ENCODE measurements around the gene EPHA1.

Gene EPHA1

GRCh38 chr7:143448429-143448828 lies 39.8 kb upstream of the EPHA1 start:
- no peaks in the 10 kb centered on the region for H3K4me1 ChIP-seq (ENCODE audit: control insufficient read depth in 1 of 2, insufficient read depth in 2 of 2, low read length in 2 of 2)
- H3K27ac ChIP-seq (ENCODE audit: low read depth, low read length) = no peak overlapping the region
- H3K9me3 ChIP-seq (ENCODE audit: control insufficient read depth in 1 of 2, low read length in 2 of 2) = no peaks in the 10 kb centered on the region
- no peaks in the 10 kb centered on the region for H3K36me3 ChIP-seq (ENCODE audit: control insufficient read depth in 1 of 2, insufficient read depth in 2 of 2, low read length in 2 of 2)
- H3K27me3 ChIP-seq (ENCODE audit: control insufficient read depth in 1 of 2, insufficient read depth in 2 of 2, low read length in 2 of 2) = no peaks in the 10 kb centered on the region
- H3K4me3 ChIP-seq (ENCODE audit: low read depth in 1 of 2, low read length in 2 of 2) = no peak overlapping the region
- no peak overlapping the region for H3K9ac ChIP-seq (ENCODE audit: low read depth in 1 of 2, low read length in 2 of 2)

- Histone ChIP-seq H3K4me1 (ENCODE audit: control insufficient read depth in 1 of 2, insufficient read depth in 2 of 2, low read length in 2 of 2) (no peaks in the 10 kb centered on the region), H3K36me3 (ENCODE audit: control insufficient read depth in 1 of 2, insufficient read depth in 2 of 2, low read length in 2 of 2) (no peaks in the 10 kb centered on the region), H3K9me3 (ENCODE audit: control insufficient read depth in 1 of 2, low read length in 2 of 2) (no peaks in the 10 kb centered on the region), H3K9ac (ENCODE audit: low read depth in 1 of 2, low read length in 2 of 2) (no peak overlapping the region), H3K4me3 (ENCODE audit: low read depth in 1 of 2, low read length in 2 of 2) (no peak overlapping the region), H3K27me3 (ENCODE audit: control insufficient read depth in 1 of 2, insufficient read depth in 2 of 2, low read length in 2 of 2) (no peaks in the 10 kb centered on the region), H3K27ac (ENCODE audit: low read depth, low read length) (no peak overlapping the region)
These were observed 38.8 kb upstream of the EPHA1 start for GRCh38 chr7:143447466-143447865.

DNA sequence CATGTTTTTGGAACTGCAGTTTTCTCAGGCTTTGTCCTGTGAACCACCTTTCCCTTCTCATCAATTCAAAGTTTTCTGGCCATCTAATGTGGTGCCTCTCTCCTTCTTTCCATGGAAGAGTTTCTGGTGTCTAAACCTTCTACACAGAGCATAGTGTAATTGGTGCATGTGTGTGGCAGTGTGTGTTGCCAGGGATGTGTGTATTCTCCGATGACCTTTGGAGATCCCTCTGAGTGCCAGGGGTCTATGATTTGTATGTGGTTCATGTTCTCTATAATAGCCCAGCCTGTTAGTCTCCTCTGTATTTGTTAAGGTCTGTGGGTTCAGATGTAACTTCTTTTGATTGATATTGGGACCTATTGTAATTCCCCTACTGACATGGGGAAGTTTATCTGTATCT lies 36.1 kb upstream of the EPHA1 start:
- H3K36me3 ChIP-seq (ENCODE audit: control insufficient read depth in 1 of 2, insufficient read depth in 2 of 2, low read length in 2 of 2) = no peaks in the 10 kb centered on the region
- H3K9me3 ChIP-seq (ENCODE audit: control insufficient read depth in 1 of 2, low read length in 2 of 2) = no peaks in the 10 kb centered on the region
- H3K27me3 ChIP-seq (ENCODE audit: control insufficient read depth in 1 of 2, insufficient read depth in 2 of 2, low read length in 2 of 2) = no peaks in the 10 kb centered on the region
- no peak overlapping the region for H3K27ac ChIP-seq (ENCODE audit: low read depth, low read length)
- no peaks in the 10 kb centered on the region for H3K4me1 ChIP-seq (ENCODE audit: control insufficient read depth in 1 of 2, insufficient read depth in 2 of 2, low read length in 2 of 2)
- H3K4me3 ChIP-seq (ENCODE audit: low read depth in 1 of 2, low read length in 2 of 2) = no peak overlapping the region
- no peak overlapping the region for H3K9ac ChIP-seq (ENCODE audit: low read depth in 1 of 2, low read length in 2 of 2)

- H3K36me3 ChIP-seq (ENCODE audit: control insufficient read depth in 1 of 2, insufficient read depth in 2 of 2, low read length in 2 of 2) = no peaks in the 10 kb centered on the region
- H3K9ac ChIP-seq (ENCODE audit: low read depth in 1 of 2, low read length in 2 of 2) = no peak overlapping the region
- no peak overlapping the region for H3K4me3 ChIP-seq (ENCODE audit: low read depth in 1 of 2, low read length in 2 of 2)
- no peaks in the 10 kb centered on the region for H3K27me3 ChIP-seq (ENCODE audit: control insufficient read depth in 1 of 2, insufficient read depth in 2 of 2, low read length in 2 of 2)
- no peak overlapping the region for H3K27ac ChIP-seq (ENCODE audit: low read depth, low read length)
- H3K9me3 ChIP-seq (ENCODE audit: control insufficient read depth in 1 of 2, low read length in 2 of 2) = no peaks in the 10 kb centered on the region
- no peaks in the 10 kb centered on the region for H3K4me1 ChIP-seq (ENCODE audit: control insufficient read depth in 1 of 2, insufficient read depth in 2 of 2, low read length in 2 of 2)
These were observed 35.6 kb upstream of the EPHA1 start for GRCh38 chr7:143444063-143444782.

- no peak within 1 kb of the TSS for H3K4me3 ChIP-seq (ENCODE audit: low read depth in 1 of 2, low read length in 2 of 2)
- H3K27me3 ChIP-seq (ENCODE audit: control insufficient read depth in 1 of 2, insufficient read depth in 2 of 2, low read length in 2 of 2) = no peaks in the 10 kb centered on the region
- no peak within 1 kb of the TSS for H3K27ac ChIP-seq (ENCODE audit: low read depth, low read length)
- H3K36me3 ChIP-seq (ENCODE audit: control insufficient read depth in 1 of 2, insufficient read depth in 2 of 2, low read length in 2 of 2) = no peaks in the 10 kb centered on the region
- no peaks in the 10 kb centered on the region for H3K9me3 ChIP-seq (ENCODE audit: control insufficient read depth in 1 of 2, low read length in 2 of 2)
- H3K9ac ChIP-seq (ENCODE audit: low read depth in 1 of 2, low read length in 2 of 2) = no peak within 1 kb of the TSS
- H3K4me1 ChIP-seq (ENCODE audit: control insufficient read depth in 1 of 2, insufficient read depth in 2 of 2, low read length in 2 of 2) = no peaks in the 10 kb centered on the region
These were observed 34.5 kb upstream of the EPHA1 start, which contains the start of gene TAS2R60 for GRCh38 chr7:143443153-143443552. Gene TAS2R60 (plus strand): TSS chr7:143443453. CDS start chr7:143443453, 0 bp downstream.

DNA sequence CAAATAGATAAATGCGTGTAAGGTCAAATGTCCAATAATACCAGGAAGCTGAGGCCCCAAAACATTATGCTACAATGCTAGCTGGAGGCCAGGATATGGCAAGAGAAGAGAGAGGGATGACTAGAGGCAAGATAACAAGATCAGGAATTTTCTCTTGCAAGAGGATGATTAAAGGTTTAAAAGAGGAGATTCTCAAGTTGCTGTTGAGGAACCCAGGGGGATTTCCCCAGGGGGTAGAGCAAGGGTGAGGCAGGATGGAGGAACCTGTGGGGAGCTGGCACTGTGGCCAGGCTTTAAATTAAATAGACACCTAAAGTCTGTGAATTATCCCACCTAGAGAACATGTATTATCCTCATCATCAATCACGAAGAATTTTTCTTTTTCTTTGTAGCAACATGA lies 31.2 kb upstream of the EPHA1 start:
- H3K27ac ChIP-seq (ENCODE audit: low read depth, low read length) = no peak overlapping the region
- no peaks in the 10 kb centered on the region for H3K9me3 ChIP-seq (ENCODE audit: control insufficient read depth in 1 of 2, low read length in 2 of 2)
- H3K36me3 ChIP-seq (ENCODE audit: control insufficient read depth in 1 of 2, insufficient read depth in 2 of 2, low read length in 2 of 2) = no peaks in the 10 kb centered on the region
- no peak overlapping the region for H3K4me3 ChIP-seq (ENCODE audit: low read depth in 1 of 2, low read length in 2 of 2)
- peaks cover 0 to 7% of the 10 kb centered on the region in 2 donors for H3K4me1 ChIP-seq (ENCODE audit: control insufficient read depth in 1 of 2, insufficient read depth in 2 of 2, low read length in 2 of 2)
- H3K27me3 ChIP-seq (ENCODE audit: control insufficient read depth in 1 of 2, insufficient read depth in 2 of 2, low read length in 2 of 2) = no peaks in the 10 kb centered on the region
- H3K9ac ChIP-seq (ENCODE audit: low read depth in 1 of 2, low read length in 2 of 2) = no peak overlapping the region

DNA sequence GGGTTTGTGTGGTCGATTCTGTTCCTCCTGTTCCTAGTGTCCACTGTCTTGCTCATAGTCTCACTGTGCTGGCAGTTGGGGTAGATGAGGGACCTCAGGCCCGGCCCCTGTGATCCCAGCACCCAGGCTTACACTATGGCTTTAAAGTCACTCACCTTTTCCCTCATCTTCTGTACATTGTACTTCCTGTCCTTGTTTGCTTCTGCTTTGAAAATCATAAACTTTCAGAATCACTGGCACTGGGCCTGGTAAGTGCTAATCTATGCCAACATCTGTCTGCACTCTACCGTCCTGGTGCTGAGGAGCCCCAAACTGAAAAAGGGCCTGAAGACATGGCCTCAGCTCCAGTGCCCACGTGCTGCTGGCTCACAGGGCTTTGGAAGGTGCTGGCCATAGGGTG lies 28.9 kb upstream of the EPHA1 start:
- Histone ChIP-seq H3K4me1 (ENCODE audit: control insufficient read depth in 1 of 2, insufficient read depth in 2 of 2, low read length in 2 of 2) (peaks cover 0 to 7% of the 10 kb centered on the region in 2 donors), H3K27me3 (ENCODE audit: control insufficient read depth in 1 of 2, insufficient read depth in 2 of 2, low read length in 2 of 2) (no peaks in the 10 kb centered on the region), H3K4me3 (ENCODE audit: low read depth in 1 of 2, low read length in 2 of 2) (no peak overlapping the region), H3K9ac (ENCODE audit: low read depth in 1 of 2, low read length in 2 of 2) (no peak overlapping the region), H3K36me3 (ENCODE audit: control insufficient read depth in 1 of 2, insufficient read depth in 2 of 2, low read length in 2 of 2) (no peaks in the 10 kb centered on the region), H3K9me3 (ENCODE audit: control insufficient read depth in 1 of 2, low read length in 2 of 2) (no peaks in the 10 kb centered on the region), H3K27ac (ENCODE audit: low read depth, low read length) (no peak overlapping the region)

DNA sequence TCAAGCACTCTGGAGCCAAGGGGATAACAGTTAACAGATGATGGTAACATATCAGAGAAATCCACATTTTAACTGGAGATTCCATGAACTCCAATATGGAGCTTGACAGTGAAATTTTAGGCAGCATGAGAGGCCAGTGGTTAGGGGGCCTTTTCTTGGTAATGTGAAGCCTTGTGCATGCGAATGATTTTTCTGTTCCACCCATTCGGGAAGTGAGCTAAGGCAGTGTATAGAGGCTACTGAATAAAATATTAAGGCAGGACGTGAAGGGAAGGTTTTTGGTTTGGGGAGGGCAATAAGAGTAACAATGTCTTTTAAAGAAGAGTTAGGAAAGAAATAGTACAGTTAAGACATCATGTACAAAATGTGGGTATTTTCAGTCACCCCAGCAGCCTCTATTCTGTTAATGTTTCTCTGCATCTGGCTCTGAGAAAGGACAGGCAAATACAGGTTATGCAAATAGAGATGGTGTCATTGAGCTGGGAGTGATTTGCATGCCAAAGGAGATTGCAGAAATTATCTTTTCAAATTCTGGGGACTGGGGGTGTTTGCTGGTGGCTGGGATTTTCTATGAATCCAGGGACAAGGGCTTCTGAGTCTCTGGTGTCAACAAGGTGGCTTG lies 27.8 kb upstream of the EPHA1 start:
- H3K4me1 ChIP-seq (ENCODE audit: control insufficient read depth in 1 of 2, insufficient read depth in 2 of 2, low read length in 2 of 2) = peaks cover 0 to 7% of the 10 kb centered on the region in 2 donors
- H3K27me3 ChIP-seq (ENCODE audit: control insufficient read depth in 1 of 2, insufficient read depth in 2 of 2, low read length in 2 of 2) = no peaks in the 10 kb centered on the region
- H3K9ac ChIP-seq (ENCODE audit: low read depth in 1 of 2, low read length in 2 of 2) = no peak overlapping the region
- H3K27ac ChIP-seq (ENCODE audit: low read depth, low read length) = no peak overlapping the region
- H3K36me3 ChIP-seq (ENCODE audit: control insufficient read depth in 1 of 2, insufficient read depth in 2 of 2, low read length in 2 of 2) = no peaks in the 10 kb centered on the region
- no peaks in the 10 kb centered on the region for H3K9me3 ChIP-seq (ENCODE audit: control insufficient read depth in 1 of 2, low read length in 2 of 2)
- no peak overlapping the region for H3K4me3 ChIP-seq (ENCODE audit: low read depth in 1 of 2, low read length in 2 of 2)

- peaks cover 0 to 7% of the 10 kb centered on the region in 2 donors for H3K4me1 ChIP-seq (ENCODE audit: control insufficient read depth in 1 of 2, insufficient read depth in 2 of 2, low read length in 2 of 2)
- no peaks in the 10 kb centered on the region for H3K36me3 ChIP-seq (ENCODE audit: control insufficient read depth in 1 of 2, insufficient read depth in 2 of 2, low read length in 2 of 2)
- no peak overlapping the region for H3K9ac ChIP-seq (ENCODE audit: low read depth in 1 of 2, low read length in 2 of 2)
- no peaks in the 10 kb centered on the region for H3K27me3 ChIP-seq (ENCODE audit: control insufficient read depth in 1 of 2, insufficient read depth in 2 of 2, low read length in 2 of 2)
- no peak overlapping the region for H3K27ac ChIP-seq (ENCODE audit: low read depth, low read length)
- H3K9me3 ChIP-seq (ENCODE audit: control insufficient read depth in 1 of 2, low read length in 2 of 2) = no peaks in the 10 kb centered on the region
- H3K4me3 ChIP-seq (ENCODE audit: low read depth in 1 of 2, low read length in 2 of 2) = no peak overlapping the region
These were observed 26.6 kb upstream of the EPHA1 start for GRCh38 chr7:143435266-143435665.

GRCh38 chr7:143434660-143435059 lies 26.0 kb upstream of the EPHA1 start:
- Histone ChIP-seq H3K27ac (ENCODE audit: low read depth, low read length) (no peak overlapping the region), H3K9me3 (ENCODE audit: control insufficient read depth in 1 of 2, low read length in 2 of 2) (no peaks in the 10 kb centered on the region), H3K27me3 (ENCODE audit: control insufficient read depth in 1 of 2, insufficient read depth in 2 of 2, low read length in 2 of 2) (no peaks in the 10 kb centered on the region), H3K9ac (ENCODE audit: low read depth in 1 of 2, low read length in 2 of 2) (no peak overlapping the region), H3K4me3 (ENCODE audit: low read depth in 1 of 2, low read length in 2 of 2) (no peak overlapping the region), H3K4me1 (ENCODE audit: control insufficient read depth in 1 of 2, insufficient read depth in 2 of 2, low read length in 2 of 2) (peaks cover 0 to 7% of the 10 kb centered on the region in 2 donors), H3K36me3 (ENCODE audit: control insufficient read depth in 1 of 2, insufficient read depth in 2 of 2, low read length in 2 of 2) (no peaks in the 10 kb centered on the region)

All from duodenal mucosa (tissue), 2 donors.